ENCODE results near the gene MMAB. TPM values are rescaled to one million over a fixed set of nuclear protein-coding genes. Genes with fewer than 3 reads are reported as not detected.

Gene MMAB
- polyA plus RNA-seq, 2 of the 4 experiments (the other 2 are of a cell fraction): 26.1 to 36.8 TPM

DNA sequence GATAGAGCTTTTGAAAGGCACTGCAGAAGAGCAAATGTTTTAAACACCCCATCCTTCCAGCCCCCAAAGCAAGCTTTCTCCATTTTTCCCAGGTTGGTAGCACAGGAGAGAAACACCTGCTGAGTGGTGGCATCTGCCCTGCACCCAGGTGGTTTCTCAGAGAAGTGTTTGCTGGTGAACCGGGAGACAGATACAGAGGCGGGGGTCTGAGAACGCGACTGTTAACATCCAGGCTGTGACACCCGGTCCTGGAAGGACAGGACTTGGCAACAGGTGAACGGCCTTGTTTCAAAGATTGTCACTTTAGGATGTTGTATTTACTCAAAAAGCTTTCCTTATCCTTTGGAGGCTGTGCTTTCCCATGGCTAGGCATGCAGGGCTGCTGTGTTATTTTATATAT lies 18.5 kb downstream of the MMAB start:
- no peak overlapping the region for H3K4me3 ChIP-seq
- no peak overlapping the region for H3K27ac ChIP-seq
- TF ChIP-seq, protein P1, sequence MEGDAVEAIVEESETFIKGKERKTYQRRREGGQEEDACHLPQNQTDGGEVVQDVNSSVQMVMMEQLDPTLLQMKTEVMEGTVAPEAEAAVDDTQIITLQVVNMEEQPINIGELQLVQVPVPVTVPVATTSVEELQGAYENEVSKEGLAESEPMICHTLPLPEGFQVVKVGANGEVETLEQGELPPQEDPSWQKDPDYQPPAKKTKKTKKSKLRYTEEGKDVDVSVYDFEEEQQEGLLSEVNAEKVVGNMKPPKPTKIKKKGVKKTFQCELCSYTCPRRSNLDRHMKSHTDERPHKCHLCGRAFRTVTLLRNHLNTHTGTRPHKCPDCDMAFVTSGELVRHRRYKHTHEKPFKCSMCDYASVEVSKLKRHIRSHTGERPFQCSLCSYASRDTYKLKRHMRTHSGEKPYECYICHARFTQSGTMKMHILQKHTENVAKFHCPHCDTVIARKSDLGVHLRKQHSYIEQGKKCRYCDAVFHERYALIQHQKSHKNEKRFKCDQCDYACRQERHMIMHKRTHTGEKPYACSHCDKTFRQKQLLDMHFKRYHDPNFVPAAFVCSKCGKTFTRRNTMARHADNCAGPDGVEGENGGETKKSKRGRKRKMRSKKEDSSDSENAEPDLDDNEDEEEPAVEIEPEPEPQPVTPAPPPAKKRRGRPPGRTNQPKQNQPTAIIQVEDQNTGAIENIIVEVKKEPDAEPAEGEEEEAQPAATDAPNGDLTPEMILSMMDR (IDR thresholded peaks at IDR 0.05): no peak
- H3K4me1 ChIP-seq: no peaks in the 10 kb centered on the region
- FAIRE-seq: no peak
- CTCF ChIA-PET: interaction anchor here (0.7 to 2.1 kb wide), 4 partner anchors 13 to 220 kb away, joined by 3 to 6 read pairs (median 3); no protein-coding TSS in a partner anchor
- DNase-seq (ENCODE audit: low read depth in 1 of 2, low spot score in 1 of 2): no peak
- H3K9me3 ChIP-seq: no peaks in the 10 kb centered on the region
- H3K4me2 ChIP-seq: no peak overlapping the region
- POLR2A ChIA-PET: interaction anchor here (0.6 kb wide), 2 partner anchors 162 to 430 kb away, joined by 3 to 4 read pairs; no protein-coding TSS in a partner anchor
- WGBS (ENCODE audit: missing lambda C conversion rate): 64% methylated on average over 6 of the region's 6 CpGs
- no peak for ATAC-seq

DNA sequence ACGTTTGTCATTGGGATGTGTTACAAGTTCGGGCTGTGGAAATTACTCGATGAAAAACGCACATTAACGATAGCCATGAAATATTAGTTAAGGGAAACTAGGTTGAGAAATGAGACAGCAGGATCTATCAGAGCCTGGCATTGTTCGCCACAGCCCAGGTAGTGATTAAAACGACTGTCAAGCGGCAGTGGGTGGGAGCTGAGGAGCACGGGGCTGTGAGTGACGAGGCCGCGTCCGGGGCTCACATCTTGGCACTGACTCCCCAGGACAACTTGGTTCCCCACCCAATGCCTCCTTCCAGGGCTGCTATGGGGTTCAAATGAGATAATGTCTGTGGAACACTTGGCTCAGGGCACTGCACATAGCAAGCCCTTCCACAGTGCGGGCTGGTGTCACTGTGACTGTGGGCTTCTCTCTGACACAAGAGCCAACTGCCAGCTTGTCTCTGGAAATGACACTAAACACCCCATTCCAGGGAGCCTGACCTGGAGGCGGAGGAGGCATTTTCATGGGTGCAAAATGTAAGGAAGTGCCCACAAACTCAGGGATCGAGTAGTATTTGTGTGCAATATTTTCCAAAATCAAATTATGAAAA lies 19.3 kb downstream of the MMAB start:
- no peaks in the 10 kb centered on the region for H3K9me3 ChIP-seq
- 60% methylated on average over 15 of the region's 16 CpGs for WGBS (ENCODE audit: missing lambda C conversion rate)
- TF ChIP-seq EHMT2 (IDR thresholded peaks at IDR 0.05; ENCODE audit: low read depth): no peak
- TF ChIP-seq HDAC2 (IDR thresholded peaks at IDR 0.05): no peak
- TF ChIP-seq FOSB (CRISPR knock-in tag; IDR thresholded peaks at IDR 0.05): no peak
- TF ChIP-seq NPAS2 (CRISPR knock-in tag; IDR thresholded peaks at IDR 0.05; ENCODE audit: borderline replicate concordance): no peak
- TF ChIP-seq JUN (IDR thresholded peaks at IDR 0.05): no peak
- no peak for TF ChIP-seq CBX8 (IDR thresholded peaks at IDR 0.05)
- no peak overlapping the region for H3K4me2 ChIP-seq
- no peak overlapping the region for H3K27ac ChIP-seq
- FAIRE-seq: no peak
- ChIA-PET POLR2A (no interaction called here), CTCF (interaction anchor here (1.9 to 2.1 kb wide), 3 partner anchors 15 to 43 kb away, joined by 4 to 6 read pairs (median 6); no protein-coding TSS in a partner anchor)
- no peaks in the 10 kb centered on the region for H3K4me1 ChIP-seq
- no peak for DNase-seq (ENCODE audit: low read depth in 1 of 2, low spot score in 1 of 2)
- H3K4me3 ChIP-seq: no peak overlapping the region
- ATAC-seq: peak in 1 of 2 experiments; percentile 15; a peak in 2 of 6 replicates

DNA sequence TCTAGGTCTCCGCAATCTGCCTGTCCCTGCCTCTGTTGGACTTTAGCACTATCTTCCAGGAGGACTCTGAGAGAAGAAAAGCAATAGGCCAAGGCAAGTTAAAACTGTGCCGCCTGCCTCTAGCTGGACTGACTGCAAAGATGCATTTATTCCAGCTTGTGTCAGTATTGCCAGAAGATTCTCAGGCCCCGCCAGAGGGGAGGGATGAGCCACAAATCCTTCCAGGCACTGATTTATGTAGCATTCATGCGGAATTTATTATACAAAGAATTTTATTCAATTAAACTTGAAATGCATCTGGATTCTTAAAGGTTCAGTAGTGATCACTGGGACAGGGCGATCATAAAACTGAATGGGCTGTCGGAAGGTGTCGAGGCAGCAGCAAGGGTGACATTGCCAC lies 19.8 kb downstream of the MMAB start:
- no peak for TF ChIP-seq EHF (CRISPR knock-in tag; IDR thresholded peaks at IDR 0.05)
- POLR2A ChIA-PET: interaction anchor here (0.5 to 0.7 kb wide), 2 partner anchors 40 to 215 kb away, joined by 3 to 7 read pairs; no protein-coding TSS in a partner anchor
- FAIRE-seq (no peak), DNase-seq (ENCODE audit: low read depth in 1 of 2, low spot score in 1 of 2) (no peak), ATAC-seq (no peak)
- Histone ChIP-seq H3K4me3 (no peak overlapping the region), H3K9me3 (no peaks in the 10 kb centered on the region), H3K4me2 (no peak overlapping the region), H3K27ac (no peak overlapping the region), H3K4me1 (no peaks in the 10 kb centered on the region)
- WGBS (ENCODE audit: missing lambda C conversion rate): 77% methylated on average over 7 of the region's 7 CpGs
- CTCF ChIA-PET: interaction anchor here (1.9 to 2.1 kb wide), 3 partner anchors 15 to 44 kb away, joined by 4 to 6 read pairs (median 6); no protein-coding TSS in a partner anchor

DNA sequence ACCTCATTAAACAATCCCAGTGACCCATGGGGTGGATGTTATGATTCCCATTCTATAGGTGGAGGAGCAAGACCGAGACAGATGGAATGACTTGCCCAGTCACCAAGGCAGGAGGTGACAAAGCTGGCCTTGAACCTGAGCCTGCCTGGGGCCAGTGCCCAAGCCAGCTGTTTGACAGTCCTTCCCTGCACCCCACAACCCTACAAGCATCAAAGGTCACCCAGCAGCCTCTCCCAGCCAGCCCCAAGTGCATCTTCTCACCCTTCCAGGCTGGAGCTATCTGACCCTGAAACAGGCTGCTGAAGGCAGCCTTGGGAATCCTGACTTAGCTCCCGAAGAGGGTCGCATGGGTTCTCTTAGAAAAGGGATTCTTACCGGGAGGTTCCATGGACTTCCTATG lies 20.3 kb downstream of the MMAB start:
- no peaks in the 10 kb centered on the region for H3K4me1 ChIP-seq
- H3K4me3 ChIP-seq: no peak overlapping the region
- TF ChIP-seq HOXB13 (CRISPR knock-in tag; IDR thresholded peaks at IDR 0.05; ENCODE audit: low read depth) (no peak), CBX8 (IDR thresholded peaks at IDR 0.05) (no peak), PHF8 (IDR thresholded peaks at IDR 0.05; ENCODE audit: borderline replicate concordance, low read depth) (no peak), POLR2AphosphoS2 (conservative IDR thresholded peaks at IDR 0.05; ENCODE audit: low read length) (no peak), NPAS2 (CRISPR knock-in tag; IDR thresholded peaks at IDR 0.05; ENCODE audit: borderline replicate concordance) (no peak), HOXB5 (CRISPR knock-in tag; IDR thresholded peaks at IDR 0.05) (no peak), POLR2A (IDR thresholded peaks at IDR 0.05; ENCODE audit: low read length) (no peak)
- TF ChIP-seq, protein P2, sequence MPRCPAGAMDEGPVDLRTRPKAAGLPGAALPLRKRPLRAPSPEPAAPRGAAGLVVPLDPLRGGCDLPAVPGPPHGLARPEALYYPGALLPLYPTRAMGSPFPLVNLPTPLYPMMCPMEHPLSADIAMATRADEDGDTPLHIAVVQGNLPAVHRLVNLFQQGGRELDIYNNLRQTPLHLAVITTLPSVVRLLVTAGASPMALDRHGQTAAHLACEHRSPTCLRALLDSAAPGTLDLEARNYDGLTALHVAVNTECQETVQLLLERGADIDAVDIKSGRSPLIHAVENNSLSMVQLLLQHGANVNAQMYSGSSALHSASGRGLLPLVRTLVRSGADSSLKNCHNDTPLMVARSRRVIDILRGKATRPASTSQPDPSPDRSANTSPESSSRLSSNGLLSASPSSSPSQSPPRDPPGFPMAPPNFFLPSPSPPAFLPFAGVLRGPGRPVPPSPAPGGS (IDR thresholded peaks at IDR 0.05): no peak
- WGBS (ENCODE audit: missing lambda C conversion rate): 69% methylated on average over 4 of the region's 4 CpGs
- ChIA-PET CTCF (interaction anchor here (1.0 to 2.1 kb wide), 5 partner anchors 16 to 245 kb away, joined by 3 to 6 read pairs (median 4); no protein-coding TSS in a partner anchor), POLR2A (interaction anchor here (0.5 to 0.7 kb wide), 2 partner anchors 40 to 215 kb away, joined by 3 to 7 read pairs; no protein-coding TSS in a partner anchor)
- H3K9me3 ChIP-seq: no peaks in the 10 kb centered on the region
- DNase-seq (ENCODE audit: low read depth in 1 of 2, low spot score in 1 of 2) (no peak), FAIRE-seq (no peak), ATAC-seq (no peak)
- no peak overlapping the region for H3K4me2 ChIP-seq
- no peak overlapping the region for H3K27ac ChIP-seq
